Measurements from ENCODE around the gene NPHP1. TPM values are rescaled to one million over a fixed set of nuclear protein-coding genes. Genes with fewer than 3 reads are reported as not detected.
"Not testable (repeated sequence)": the region's sequence is repeated elsewhere in the genome, so short reads cannot be mapped to it uniquely, and the experiment has no call there.

The NPHP1 gene
- total RNA-seq, 1 experiment from 2014 or later: 2.5 TPM

DNA sequence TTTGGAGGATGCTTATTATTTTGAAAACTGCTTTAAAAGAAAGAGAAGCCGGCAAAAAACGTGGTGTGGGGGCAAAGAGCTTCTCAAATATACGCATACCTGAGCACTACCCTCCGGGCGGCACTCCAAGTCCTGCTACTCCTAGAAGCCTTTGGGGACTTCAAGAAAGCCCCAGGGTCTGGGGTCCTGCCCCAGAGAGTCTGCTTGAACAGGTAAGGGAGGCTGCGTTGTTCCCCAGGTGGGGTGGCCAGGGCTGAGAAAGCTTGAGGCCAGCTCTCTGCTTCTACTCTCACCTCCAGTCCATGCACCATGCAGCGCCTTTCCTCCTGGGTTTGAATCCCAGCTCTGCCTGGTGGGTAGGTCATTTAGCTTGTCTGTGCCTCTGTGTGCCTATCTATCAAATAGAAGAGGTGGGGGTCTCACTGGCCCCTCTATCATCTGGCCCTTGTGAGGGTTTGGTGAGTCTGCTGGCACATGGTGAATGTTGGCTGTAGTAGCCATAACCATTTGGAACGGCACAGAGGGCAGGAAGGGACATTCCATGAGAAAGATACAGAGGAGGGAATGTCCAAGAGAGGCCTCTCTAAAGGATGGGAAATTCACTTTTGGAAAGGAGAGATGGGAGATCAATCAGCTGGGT lies 108.7 kb downstream of the NPHP1 start:
- H3K9me3 Mint-ChIP-seq: peaks cover 6% of the 10 kb centered on the region
- no peaks in the 10 kb centered on the region for H3K27me3 Mint-ChIP-seq (ENCODE audit: low read depth)
- no peaks in the 10 kb centered on the region; the same call in 1 of the 2 replicates for H3K4me1 Mint-ChIP-seq
- ATAC-seq (no peak), DNase-seq (ENCODE audit: low spot score) (no peak)
- no peaks in the 10 kb centered on the region for H3K36me3 Mint-ChIP-seq
- POLR2A ChIA-PET: no interaction called here
- CTCF ChIA-PET: interaction anchor here (1.5 kb wide), 1 partner anchor 20 kb away, joined by 10 read pairs; the partner anchor contains the start of gene MALL
- H3K27ac Mint-ChIP-seq: no peak overlapping the region
- H3K4me3 Mint-ChIP-seq: no peak overlapping the region
- TF ChIP-seq TP53 (CRISPR knock-in tag; IDR thresholded peaks at IDR 0.05): no peak
- no peak for TF ChIP-seq IRF2 (CRISPR knock-in tag; IDR thresholded peaks at IDR 0.05; ENCODE audit: borderline replicate concordance, low read depth)
- no peak for TF ChIP-seq ATF1 (CRISPR knock-in tag; IDR thresholded peaks at IDR 0.05)
- TF ChIP-seq, protein P1, sequence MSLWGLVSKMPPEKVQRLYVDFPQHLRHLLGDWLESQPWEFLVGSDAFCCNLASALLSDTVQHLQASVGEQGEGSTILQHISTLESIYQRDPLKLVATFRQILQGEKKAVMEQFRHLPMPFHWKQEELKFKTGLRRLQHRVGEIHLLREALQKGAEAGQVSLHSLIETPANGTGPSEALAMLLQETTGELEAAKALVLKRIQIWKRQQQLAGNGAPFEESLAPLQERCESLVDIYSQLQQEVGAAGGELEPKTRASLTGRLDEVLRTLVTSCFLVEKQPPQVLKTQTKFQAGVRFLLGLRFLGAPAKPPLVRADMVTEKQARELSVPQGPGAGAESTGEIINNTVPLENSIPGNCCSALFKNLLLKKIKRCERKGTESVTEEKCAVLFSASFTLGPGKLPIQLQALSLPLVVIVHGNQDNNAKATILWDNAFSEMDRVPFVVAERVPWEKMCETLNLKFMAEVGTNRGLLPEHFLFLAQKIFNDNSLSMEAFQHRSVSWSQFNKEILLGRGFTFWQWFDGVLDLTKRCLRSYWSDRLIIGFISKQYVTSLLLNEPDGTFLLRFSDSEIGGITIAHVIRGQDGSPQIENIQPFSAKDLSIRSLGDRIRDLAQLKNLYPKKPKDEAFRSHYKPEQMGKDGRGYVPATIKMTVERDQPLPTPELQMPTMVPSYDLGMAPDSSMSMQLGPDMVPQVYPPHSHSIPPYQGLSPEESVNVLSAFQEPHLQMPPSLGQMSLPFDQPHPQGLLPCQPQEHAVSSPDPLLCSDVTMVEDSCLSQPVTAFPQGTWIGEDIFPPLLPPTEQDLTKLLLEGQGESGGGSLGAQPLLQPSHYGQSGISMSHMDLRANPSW (CRISPR knock-in tag; conservative IDR thresholded peaks at IDR 0.05; ENCODE audit: low read depth): no peak
- TF ChIP-seq, protein P2, sequence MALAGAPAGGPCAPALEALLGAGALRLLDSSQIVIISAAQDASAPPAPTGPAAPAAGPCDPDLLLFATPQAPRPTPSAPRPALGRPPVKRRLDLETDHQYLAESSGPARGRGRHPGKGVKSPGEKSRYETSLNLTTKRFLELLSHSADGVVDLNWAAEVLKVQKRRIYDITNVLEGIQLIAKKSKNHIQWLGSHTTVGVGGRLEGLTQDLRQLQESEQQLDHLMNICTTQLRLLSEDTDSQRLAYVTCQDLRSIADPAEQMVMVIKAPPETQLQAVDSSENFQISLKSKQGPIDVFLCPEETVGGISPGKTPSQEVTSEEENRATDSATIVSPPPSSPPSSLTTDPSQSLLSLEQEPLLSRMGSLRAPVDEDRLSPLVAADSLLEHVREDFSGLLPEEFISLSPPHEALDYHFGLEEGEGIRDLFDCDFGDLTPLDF (CRISPR knock-in tag; IDR thresholded peaks at IDR 0.05): no peak
- TF ChIP-seq SMAD4 (CRISPR knock-in tag; IDR thresholded peaks at IDR 0.05): no peak
- no peak for TF ChIP-seq JUN (CRISPR knock-in tag; IDR thresholded peaks at IDR 0.05)
- no peak for TF ChIP-seq NFATC4 (CRISPR knock-in tag; IDR thresholded peaks at IDR 0.05)
- TF ChIP-seq ZNF219 (CRISPR knock-in tag; IDR thresholded peaks at IDR 0.05; ENCODE audit: borderline replicate concordance): no peak
- no peak for TF ChIP-seq RELA (CRISPR knock-in tag; IDR thresholded peaks at IDR 0.05; ENCODE audit: borderline replicate concordance)
- no peak for TF ChIP-seq MYBL2 (CRISPR knock-in tag; IDR thresholded peaks at IDR 0.05)
- no peak for TF ChIP-seq ETV6 (CRISPR knock-in tag; IDR thresholded peaks at IDR 0.05)
- TF ChIP-seq, protein P3, sequence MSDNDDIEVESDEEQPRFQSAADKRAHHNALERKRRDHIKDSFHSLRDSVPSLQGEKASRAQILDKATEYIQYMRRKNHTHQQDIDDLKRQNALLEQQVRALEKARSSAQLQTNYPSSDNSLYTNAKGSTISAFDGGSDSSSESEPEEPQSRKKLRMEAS (CRISPR knock-in tag; IDR thresholded peaks at IDR 0.05): no peak
- TF ChIP-seq OVOL2 (CRISPR knock-in tag; IDR thresholded peaks at IDR 0.05; ENCODE audit: borderline replicate concordance): no peak

DNA sequence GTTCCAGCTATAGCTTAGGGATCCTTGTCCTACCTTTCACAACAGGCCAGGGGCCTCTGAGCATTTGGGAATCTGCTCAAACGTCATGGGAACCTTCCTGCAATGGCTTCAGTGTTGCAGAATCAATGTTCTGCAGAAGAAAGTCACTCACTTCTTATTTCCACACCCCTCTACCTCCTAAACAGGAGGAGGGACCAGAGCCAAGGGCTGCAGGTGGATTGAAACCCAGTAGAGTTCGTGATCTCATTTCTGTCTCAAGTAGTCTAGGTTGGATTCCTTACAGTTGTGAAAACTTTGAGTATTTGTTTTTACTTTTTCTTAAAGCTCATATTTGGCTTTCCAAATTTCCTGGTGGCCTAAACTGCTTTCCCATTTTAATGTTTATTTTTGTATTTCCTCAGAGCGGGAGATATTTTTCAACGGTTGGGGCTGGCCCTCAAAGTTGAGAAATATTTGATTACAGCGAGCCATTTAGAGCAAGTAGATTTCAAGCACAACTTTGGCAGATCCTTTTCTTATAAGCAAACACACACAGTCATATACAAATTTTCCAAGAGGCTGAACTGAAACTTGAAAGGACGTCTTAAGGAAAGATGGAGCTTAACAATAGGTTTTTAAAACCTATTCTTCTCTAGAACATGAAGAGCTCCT lies 109.8 kb downstream of the NPHP1 start:
- ATAC-seq; POLR2A ChIA-PET; DNase-seq (ENCODE audit: low spot score); H3K4me1 Mint-ChIP-seq; H3K9me3 Mint-ChIP-seq; H3K4me3 Mint-ChIP-seq; H3K27ac Mint-ChIP-seq; H3K36me3 Mint-ChIP-seq; H3K27me3 Mint-ChIP-seq (ENCODE audit: low read depth): not testable (repeated sequence)
- CTCF ChIA-PET: interaction anchor here (1.5 kb wide), 1 partner anchor 21 kb away, joined by 10 read pairs; the partner anchor contains the start of gene MALL

DNA sequence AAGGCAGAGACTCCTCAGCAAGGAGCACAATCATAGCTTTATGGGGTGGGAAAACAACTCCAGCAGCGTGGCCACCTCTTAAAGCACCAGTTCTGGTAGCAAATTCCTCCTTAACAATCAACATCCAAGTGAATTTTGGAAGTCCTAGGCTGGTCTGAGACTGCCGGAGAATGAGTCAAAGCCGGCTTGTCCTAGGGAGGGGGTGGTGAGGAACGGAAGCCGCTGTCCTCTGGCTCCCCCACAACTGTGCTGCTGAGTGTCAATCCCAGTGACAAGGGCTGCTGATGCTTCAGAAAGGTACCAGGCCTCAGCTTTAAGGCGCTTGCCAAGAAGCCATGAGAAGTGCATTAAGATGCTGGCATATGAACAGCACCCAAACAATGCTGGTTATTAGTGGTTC lies 110.9 kb downstream of the NPHP1 start:
- H3K27ac Mint-ChIP-seq; H3K9me3 Mint-ChIP-seq; H3K4me1 Mint-ChIP-seq; CTCF ChIA-PET; ATAC-seq; DNase-seq (ENCODE audit: low spot score); POLR2A ChIA-PET; H3K4me3 Mint-ChIP-seq; H3K27me3 Mint-ChIP-seq (ENCODE audit: low read depth); H3K36me3 Mint-ChIP-seq: not testable (repeated sequence)

DNA sequence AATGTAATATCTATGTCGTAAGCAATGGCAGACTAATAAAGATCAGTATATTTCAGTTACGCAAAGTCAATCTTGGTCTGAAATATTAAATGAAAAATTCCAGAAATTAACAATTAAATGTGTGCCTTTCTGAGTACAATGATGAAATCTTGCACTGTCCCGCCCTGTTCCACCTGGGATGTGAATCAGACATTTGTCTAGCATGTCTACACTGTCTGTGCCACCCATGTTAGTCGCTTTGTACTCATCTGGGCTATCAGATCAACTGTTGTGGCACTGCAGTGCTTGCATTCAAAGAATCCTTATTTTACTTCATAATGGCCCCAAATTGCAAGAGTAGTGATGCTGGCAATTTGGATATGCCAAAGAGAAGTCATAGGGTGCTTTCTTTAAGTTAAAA lies 114.6 kb downstream of the NPHP1 start:
- H3K9me3 Mint-ChIP-seq; H3K27ac Mint-ChIP-seq; ATAC-seq; H3K27me3 Mint-ChIP-seq (ENCODE audit: low read depth); H3K36me3 Mint-ChIP-seq; CTCF ChIA-PET; H3K4me3 Mint-ChIP-seq; DNase-seq (ENCODE audit: low spot score); H3K4me1 Mint-ChIP-seq; POLR2A ChIA-PET: not testable (repeated sequence)

DNA sequence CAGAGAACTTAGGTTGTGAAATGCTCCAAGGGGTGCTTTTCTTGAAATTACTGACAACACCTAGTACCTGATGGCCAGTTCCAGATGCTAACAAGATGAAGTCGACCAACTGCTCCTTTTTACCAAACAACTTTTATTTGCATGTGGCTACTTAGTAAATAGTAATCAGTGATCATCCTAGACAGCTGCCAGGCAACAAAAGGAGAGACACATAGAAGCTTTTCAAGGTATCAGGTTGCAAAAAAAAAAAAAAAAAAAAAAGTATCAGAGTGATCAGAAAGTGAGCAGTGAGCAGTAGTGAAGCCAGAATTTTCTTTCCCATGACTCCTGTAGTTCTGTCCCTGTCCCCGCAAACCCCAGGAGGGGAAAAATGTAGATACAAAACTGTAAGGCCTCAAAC lies 121.1 kb downstream of the NPHP1 start:
- H3K27ac Mint-ChIP-seq; DNase-seq (ENCODE audit: low spot score); H3K36me3 Mint-ChIP-seq; H3K4me3 Mint-ChIP-seq; H3K27me3 Mint-ChIP-seq (ENCODE audit: low read depth); ATAC-seq; H3K4me1 Mint-ChIP-seq; H3K9me3 Mint-ChIP-seq; CTCF ChIA-PET; POLR2A ChIA-PET: not testable (repeated sequence)

DNA sequence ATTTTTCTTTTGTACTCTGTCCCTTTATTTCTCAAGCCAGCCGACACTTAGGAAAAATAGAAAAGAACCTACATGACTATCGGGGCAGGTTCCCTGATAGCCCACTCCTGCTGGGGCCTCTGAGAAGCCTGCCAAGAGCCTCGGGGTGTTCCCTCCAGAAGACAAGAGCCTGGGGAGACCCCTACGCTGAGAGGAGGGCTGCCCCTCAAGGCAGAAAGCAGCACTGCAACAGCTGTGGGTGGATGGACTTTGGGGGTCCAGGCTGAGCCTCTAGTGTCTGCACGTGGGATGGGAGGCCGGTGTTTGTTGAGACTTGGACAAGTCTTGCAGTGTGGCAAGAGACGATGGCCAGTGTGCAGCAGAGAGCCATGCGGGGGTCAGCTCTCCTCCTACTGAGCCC lies 121.7 kb downstream of the NPHP1 start:
- ATAC-seq: peak; percentile 76

DNA sequence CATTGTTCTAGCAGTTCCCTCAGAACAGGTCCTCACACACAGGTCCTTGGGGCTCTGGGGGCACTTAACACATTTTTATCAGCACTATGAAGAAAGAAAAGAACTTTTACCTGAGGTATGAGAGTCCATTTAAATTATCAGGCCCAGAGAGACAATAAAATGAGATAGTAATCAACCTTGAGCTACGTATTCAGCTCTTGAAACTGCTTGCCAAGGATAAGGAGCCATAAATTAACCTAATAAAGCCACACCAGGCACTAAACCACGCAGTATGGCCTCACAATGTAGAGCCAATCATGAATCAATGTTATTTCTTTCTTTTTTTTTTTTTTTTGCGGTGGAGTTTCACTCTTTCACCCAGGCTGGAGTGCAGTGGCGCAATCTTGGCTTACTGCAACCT lies 126.7 kb downstream of the NPHP1 start:
- H3K9me3 Mint-ChIP-seq; CTCF ChIA-PET; ATAC-seq; H3K4me1 Mint-ChIP-seq; H3K4me3 Mint-ChIP-seq; H3K36me3 Mint-ChIP-seq; POLR2A ChIA-PET; DNase-seq (ENCODE audit: low spot score); H3K27me3 Mint-ChIP-seq (ENCODE audit: low read depth); H3K27ac Mint-ChIP-seq: not testable (repeated sequence)

More for the DNA sequence above, 121.7 kb downstream of the NPHP1 start:
- H3K4me1 Mint-ChIP-seq; H3K9me3 Mint-ChIP-seq; H3K4me3 Mint-ChIP-seq; H3K27ac Mint-ChIP-seq; H3K36me3 Mint-ChIP-seq; POLR2A ChIA-PET; H3K27me3 Mint-ChIP-seq (ENCODE audit: low read depth); DNase-seq (ENCODE audit: low spot score); CTCF ChIA-PET: not testable (repeated sequence)
